ENCODE data around the gene GOLGA8A.

The GOLGA8A gene

GRCh38 chr15:34437687-34438086 is at the start of gene GOLGA8A:
TSS of gene GOLGA8A (minus strand) at chr15:34437808. CDS start at chr15:34389691, 48,117 bp downstream.
- H3K27ac ChIP-seq = peak within 1 kb of the TSS; percentile 43
- peak; percentile 38; the same call in 1 of the 2 replicates for TF ChIP-seq ZFX (IDR thresholded peaks at IDR 0.05)
- no peak for TF ChIP-seq CTCF (conservative IDR thresholded peaks at IDR 0.05)

DNA sequence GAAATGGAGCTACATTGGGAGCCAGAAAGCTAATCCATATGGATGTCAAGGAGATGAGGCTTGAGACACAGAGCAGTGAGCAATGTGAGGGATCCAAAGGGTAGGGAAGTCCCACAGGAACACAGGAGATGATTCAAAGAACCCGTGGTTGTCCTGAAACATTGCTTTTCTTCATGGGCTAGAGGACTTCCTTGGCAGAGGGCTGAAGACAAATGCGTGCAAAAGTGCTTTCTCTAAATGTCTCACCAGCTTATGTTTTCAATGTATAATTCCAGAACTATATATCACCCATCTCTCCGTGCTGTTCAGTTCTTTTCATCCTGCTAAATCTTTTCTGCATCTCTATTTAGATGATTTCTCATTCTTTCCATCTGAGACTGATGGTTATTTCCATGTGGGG is 46.0 kb upstream of the GOLGA8A start:
- H3K27ac ChIP-seq = no peak overlapping the region
- TF ChIP-seq CTCF (conservative IDR thresholded peaks at IDR 0.05) (no peak), ZFX (IDR thresholded peaks at IDR 0.05) (no peak)

- TF ChIP-seq ZFX (IDR thresholded peaks at IDR 0.05) = no peak
- TF ChIP-seq CTCF (conservative IDR thresholded peaks at IDR 0.05) = no peak
- H3K27ac ChIP-seq = no peak overlapping the region
These were observed 43.8 kb upstream of the GOLGA8A start for GRCh38 chr15:34481370-34481769.

DNA sequence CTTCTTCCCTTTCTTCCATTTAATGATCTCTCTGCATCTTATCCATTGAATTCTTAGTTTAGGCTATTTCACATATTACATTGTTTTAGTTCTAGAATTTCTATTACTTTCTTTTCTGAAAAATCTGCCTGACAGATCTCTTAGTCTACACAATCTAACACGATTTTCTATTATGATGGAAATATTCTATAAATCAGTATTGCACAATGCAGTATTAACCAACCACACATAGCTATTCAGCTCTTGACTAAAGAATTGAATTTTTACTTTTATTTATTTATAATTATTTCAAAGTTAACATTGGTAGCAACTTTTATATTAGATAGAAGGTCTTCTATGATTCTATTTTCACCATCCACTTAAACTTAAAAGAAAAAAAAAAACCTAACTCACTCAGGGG is 36.2 kb upstream of the GOLGA8A start:
- no peak overlapping the region for H3K27ac ChIP-seq
- TF ChIP-seq ZFX (IDR thresholded peaks at IDR 0.05) = no peak
- TF ChIP-seq CTCF (conservative IDR thresholded peaks at IDR 0.05) = no peak

DNA sequence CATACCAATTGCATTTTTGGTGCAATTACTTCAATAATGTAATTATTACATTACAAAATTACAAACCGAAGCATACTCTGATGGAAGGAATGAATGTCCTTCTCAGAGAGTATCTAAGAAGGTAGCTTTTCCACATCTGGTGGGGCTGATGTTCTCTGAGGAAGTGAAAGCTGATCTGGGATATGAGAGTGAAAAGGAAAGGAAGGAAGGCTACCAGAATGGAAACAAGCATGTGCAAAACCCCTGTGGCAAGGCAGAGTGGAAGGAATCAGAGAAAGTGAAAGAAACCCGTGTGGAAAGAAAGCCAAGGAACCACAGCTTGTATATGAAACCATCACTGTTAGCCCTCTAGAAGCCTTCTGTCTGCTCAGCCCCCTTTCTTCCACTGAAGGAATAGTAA is 35.3 kb upstream of the GOLGA8A start:
- no peak for TF ChIP-seq ZFX (IDR thresholded peaks at IDR 0.05)
- H3K27ac ChIP-seq = no peak overlapping the region

- TF ChIP-seq CTCF (conservative IDR thresholded peaks at IDR 0.05) (no peak), ZFX (IDR thresholded peaks at IDR 0.05) (no peak)
- H3K27ac ChIP-seq = no peak overlapping the region
These were observed 33.3 kb upstream of the GOLGA8A start for GRCh38 chr15:34470892-34471291.

GRCh38 chr15:34470091-34470490 is 32.5 kb upstream of the GOLGA8A start:
- no peak for TF ChIP-seq CTCF (conservative IDR thresholded peaks at IDR 0.05)
- TF ChIP-seq ZFX (IDR thresholded peaks at IDR 0.05) = no peak

DNA sequence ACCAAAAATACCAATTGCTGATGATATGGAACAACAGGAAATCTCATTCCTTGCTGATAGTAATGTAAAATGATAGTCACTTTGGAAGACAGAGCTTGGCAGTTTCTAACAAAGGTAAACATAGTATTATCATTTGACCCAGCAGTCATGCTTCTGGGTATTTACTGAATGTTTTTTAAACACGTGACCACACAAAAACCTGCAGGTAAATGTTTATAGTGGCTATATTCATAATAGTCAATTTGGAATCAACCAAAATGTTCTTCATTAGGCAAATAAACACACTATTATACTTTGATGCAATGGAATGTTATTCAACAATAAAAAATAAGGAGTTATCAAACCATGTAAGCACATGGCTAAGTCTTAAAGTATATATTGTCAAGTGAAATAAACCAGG is 24.1 kb upstream of the GOLGA8A start:
- TF ChIP-seq ZFX (IDR thresholded peaks at IDR 0.05) = no peak
- no peak overlapping the region for H3K27ac ChIP-seq

More at GRCh38 chr15:34470091-34470490, 32.5 kb upstream of the GOLGA8A start:
- no peak overlapping the region for H3K27ac ChIP-seq

Measured in C4-2B (cell line).